Stimulated activated naive CD8-positive, alpha-beta T cell treated with anti-CD3 and anti-CD28 coated beads, Interleukin-15, amount 100 ng/mL, for 72 hours (primary cell): ENCODE measurements around the gene IFNAR2.
A peak's percentile ranks its signal among the peaks of the same experiment; 100 is the strongest.
"Not testable (repeated sequence)": the region's sequence is repeated elsewhere in the genome, so short reads cannot be mapped to it uniquely, and the experiment has no call there.

ENCODE experiments used
- ATAC-seq: fragments of 150-1000 bp; cut with Tn5 transposase; 2 replicates; pipeline ENCODE4 v1.10.0; 2021; ENCODE audit warnings: mild to moderate bottlenecking, moderate library complexity
- DNase-seq, 2 donors: peaks; one replicate each; pipeline ENCODE4 v3.0.0; 2021 to 2022
- H3K27ac Mint-ChIP-seq, 2 donors: one replicate each; pipeline ENCODE4 v1.8.0; 2022; ENCODE audit warnings: mild to moderate bottlenecking in 2 of 2, mixed read lengths in 2 of 2, moderate library complexity in 2 of 2
- H3K27me3 Mint-ChIP-seq: one replicate; pipeline ENCODE4 v1.8.0; 2022; ENCODE audit warnings: mixed read lengths
- H3K4me1 Mint-ChIP-seq: one replicate; pipeline ENCODE4 v1.8.0; 2022; ENCODE audit warnings: mild to moderate bottlenecking, mixed read lengths
- H3K4me3 Mint-ChIP-seq, 2 donors: one replicate each; pipeline ENCODE4 v1.8.0; 2022; ENCODE audit warnings: mild to moderate bottlenecking in 2 of 2, mixed read lengths in 2 of 2, moderate library complexity in 1 of 2
- H3K9me3 Mint-ChIP-seq, 2 donors: one replicate each; pipeline ENCODE4 v1.8.0; 2022; ENCODE audit warnings: mixed read lengths in 2 of 2

The IFNAR2 gene

GRCh38 chr21:33232291-33233034 is 2.7 kb downstream of the IFNAR2 start:
- Mint-ChIP-seq H3K4me3 (peak overlapping the region; percentile 83 to 87), H3K4me1 (peaks cover 71% of the 10 kb centered on the region), H3K27me3 (no peaks in the 10 kb centered on the region), H3K27ac (peak overlapping the region; percentile 60 to 75), H3K9me3 (no peaks in the 10 kb centered on the region)
- no peak for ATAC-seq
- no peak for DNase-seq

- H3K27me3 Mint-ChIP-seq, result no peaks in the 10 kb centered on the region
- DNase-seq, result no peak
- peak; percentile 8 for ATAC-seq
- no peak overlapping the region for H3K4me3 Mint-ChIP-seq
- H3K9me3 Mint-ChIP-seq, result no peaks in the 10 kb centered on the region
- peaks cover 79% of the 10 kb centered on the region for H3K4me1 Mint-ChIP-seq
- no peak overlapping the region for H3K27ac Mint-ChIP-seq
Observed at GRCh38 chr21:33234635-33235520, 5.1 kb downstream of the IFNAR2 start.

GRCh38 chr21:33236013-33236686 is 6.4 kb downstream of the IFNAR2 start:
- H3K9me3 Mint-ChIP-seq, result no peaks in the 10 kb centered on the region
- DNase-seq, result no peak
- H3K4me1 Mint-ChIP-seq, result peaks cover 92% of the 10 kb centered on the region
- peak overlapping the region in 1 of 2 donors; percentile 11 for H3K4me3 Mint-ChIP-seq
- no peak overlapping the region for H3K27ac Mint-ChIP-seq
- ATAC-seq, result no peak
- H3K27me3 Mint-ChIP-seq, result no peaks in the 10 kb centered on the region

GRCh38 chr21:33236766-33237165 is 7.0 kb downstream of the IFNAR2 start:
- ATAC-seq (no peak), DNase-seq (no peak)
- Mint-ChIP-seq H3K4me3 (peak overlapping the region in 1 of 2 donors; percentile 11), H3K27me3 (no peaks in the 10 kb centered on the region), H3K4me1 (peaks cover 96% of the 10 kb centered on the region), H3K27ac (peak overlapping the region; percentile 12 to 77), H3K9me3 (no peaks in the 10 kb centered on the region)

- H3K4me3 Mint-ChIP-seq, result peak overlapping the region; percentile 47 to 51
- no peak for DNase-seq
Observed at GRCh38 chr21:33237486-33237885, 7.7 kb downstream of the IFNAR2 start.

GRCh38 chr21:33238146-33238545 is 8.4 kb downstream of the IFNAR2 start:
- DNase-seq, result peak; percentile 41 to 46
- Mint-ChIP-seq H3K4me3 (peak overlapping the region; percentile 45 to 73), H3K27me3 (no peaks in the 10 kb centered on the region), H3K4me1 (peaks cover 91% of the 10 kb centered on the region), H3K27ac (peak overlapping the region; percentile 67 to 86), H3K9me3 (no peaks in the 10 kb centered on the region)
- ATAC-seq, result peak; percentile 82

More at GRCh38 chr21:33237486-33237885, 7.7 kb downstream of the IFNAR2 start:
- no peak for ATAC-seq
- Mint-ChIP-seq H3K9me3 (no peaks in the 10 kb centered on the region), H3K27ac (peak overlapping the region; percentile 86 to 87), H3K27me3 (no peaks in the 10 kb centered on the region), H3K4me1 (peaks cover 95% of the 10 kb centered on the region)

GRCh38 chr21:33238565-33239255 is 9.0 kb downstream of the IFNAR2 start:
- Mint-ChIP-seq H3K4me1 (peaks cover 91% of the 10 kb centered on the region), H3K9me3 (no peaks in the 10 kb centered on the region), H3K27ac (peak overlapping the region; percentile 67 to 86), H3K27me3 (no peaks in the 10 kb centered on the region), H3K4me3 (peak overlapping the region; percentile 45 to 73)
- ATAC-seq (peak; percentile 74), DNase-seq (no peak)

GRCh38 chr21:33239559-33240127 is 9.9 kb downstream of the IFNAR2 start:
- peaks cover 94% of the 10 kb centered on the region for H3K4me1 Mint-ChIP-seq
- DNase-seq, H3K27me3 Mint-ChIP-seq, ATAC-seq, H3K9me3 Mint-ChIP-seq: not testable (repeated sequence)
- H3K4me3 Mint-ChIP-seq, result peak overlapping the region; percentile 62 to 73
- H3K27ac Mint-ChIP-seq, result peak overlapping the region in 1 of 2 donors; percentile 49

GRCh38 chr21:33240404-33240803 is 10.7 kb downstream of the IFNAR2 start:
- Mint-ChIP-seq H3K4me1 (peaks cover 94% of the 10 kb centered on the region), H3K9me3 (no peaks in the 10 kb centered on the region), H3K27me3 (no peaks in the 10 kb centered on the region), H3K4me3 (peak overlapping the region; percentile 14 to 62), H3K27ac (no peak overlapping the region)
- DNase-seq (no peak), ATAC-seq (no peak)

GRCh38 chr21:33241846-33242245 is 12.1 kb downstream of the IFNAR2 start:
- peak overlapping the region in 1 of 2 donors; percentile 41 for H3K4me3 Mint-ChIP-seq
- ATAC-seq, result no peak
- peaks cover 95% of the 10 kb centered on the region for H3K4me1 Mint-ChIP-seq
- DNase-seq, result no peak
- H3K9me3 Mint-ChIP-seq, result no peaks in the 10 kb centered on the region
- no peaks in the 10 kb centered on the region for H3K27me3 Mint-ChIP-seq
- H3K27ac Mint-ChIP-seq, result no peak overlapping the region

GRCh38 chr21:33242846-33243245 is 13.1 kb downstream of the IFNAR2 start:
- not testable (repeated sequence) for H3K27me3 Mint-ChIP-seq, DNase-seq, H3K9me3 Mint-ChIP-seq, ATAC-seq
- Mint-ChIP-seq H3K4me1 (peaks cover 95% of the 10 kb centered on the region), H3K4me3 (peak overlapping the region in 1 of 2 donors; percentile 54), H3K27ac (peak overlapping the region in 1 of 2 donors; percentile 95)

- H3K27ac Mint-ChIP-seq, result peak overlapping the region; percentile 95 to 97
- ATAC-seq (peak; percentile 78), DNase-seq (no peak)
- H3K4me1 Mint-ChIP-seq, result peaks cover 95% of the 10 kb centered on the region
- no peaks in the 10 kb centered on the region for H3K27me3 Mint-ChIP-seq
- peak overlapping the region; percentile 82 to 86 for H3K4me3 Mint-ChIP-seq
- H3K9me3 Mint-ChIP-seq, result no peaks in the 10 kb centered on the region
Observed at GRCh38 chr21:33244082-33244778, 14.5 kb downstream of the IFNAR2 start.

- H3K27ac Mint-ChIP-seq, result peak overlapping the region; percentile 95 to 97
- ATAC-seq (peak; percentile 39), DNase-seq (no peak)
- peaks cover 95% of the 10 kb centered on the region for H3K4me1 Mint-ChIP-seq
- H3K4me3 Mint-ChIP-seq, result peak overlapping the region; percentile 82 to 86
- no peaks in the 10 kb centered on the region for H3K27me3 Mint-ChIP-seq
- no peaks in the 10 kb centered on the region for H3K9me3 Mint-ChIP-seq
Observed at GRCh38 chr21:33244779-33245105, 15.0 kb downstream of the IFNAR2 start.

GRCh38 chr21:33245289-33245918 is 15.7 kb downstream of the IFNAR2 start:
- H3K27ac Mint-ChIP-seq, result peak overlapping the region; percentile 61 to 97
- no peaks in the 10 kb centered on the region for H3K27me3 Mint-ChIP-seq
- peaks cover 90% of the 10 kb centered on the region for H3K4me1 Mint-ChIP-seq
- H3K9me3 Mint-ChIP-seq, result no peaks in the 10 kb centered on the region
- DNase-seq (no peak), ATAC-seq (no peak)
- H3K4me3 Mint-ChIP-seq, result peak overlapping the region in 1 of 2 donors; percentile 82
